NCI-H2107 treated with DMSO at 0.1 percent for 48 hours (cell line): ENCODE results near the gene SPIRE1.
"Not testable (repeated sequence)": the region's sequence is repeated elsewhere in the genome, so short reads cannot be mapped to it uniquely, and the experiment has no call there.

Source experiments
- DNase-seq: peaks from one replicate; lab custom pipeline; 2025; ENCODE audit not compliant: unreplicated experiment; lab: John Stamatoyannopoulos, UW

The SPIRE1 gene

DNA sequence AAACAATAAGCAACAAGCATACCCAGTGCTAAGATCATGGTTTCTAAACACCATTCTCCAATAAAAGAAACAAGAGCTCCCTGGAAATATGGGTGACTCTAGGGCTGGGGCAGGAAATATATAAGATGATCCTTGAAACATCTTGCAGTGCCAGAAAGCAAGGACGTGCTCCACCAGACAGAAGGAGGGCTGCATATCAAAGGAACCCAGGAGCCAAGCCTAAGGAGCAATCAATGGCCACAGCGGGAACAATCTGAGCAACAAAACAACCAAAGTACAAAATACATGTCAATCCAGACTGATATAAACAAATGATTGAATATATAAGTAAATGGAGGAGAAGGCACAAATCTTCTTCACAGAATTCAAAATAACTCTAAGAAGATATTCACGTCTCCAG, 10.1 kb downstream of the SPIRE1 start:
- no peak for DNase-seq

DNA sequence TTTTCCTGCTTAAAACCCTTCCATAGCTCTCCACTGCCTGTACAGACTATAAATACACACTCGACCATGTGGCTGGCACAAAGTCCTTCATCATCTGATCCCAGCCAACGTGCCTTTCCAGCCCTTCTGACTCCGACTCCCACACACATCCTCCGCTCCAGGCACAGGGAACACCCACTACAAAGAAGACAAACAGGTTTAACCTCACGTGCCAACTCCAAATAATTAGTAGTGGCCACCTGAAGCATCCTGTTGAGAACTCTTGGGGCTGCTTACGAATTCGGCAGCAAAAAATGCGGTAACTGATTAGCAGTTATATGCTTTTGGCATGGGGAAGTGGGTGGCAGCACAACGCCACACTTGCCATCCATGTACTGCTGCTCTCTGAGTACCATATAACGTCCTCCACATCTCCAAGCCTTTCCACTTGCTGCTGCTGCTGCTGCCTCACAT, 12.1 kb downstream of the SPIRE1 start:
- no peak for DNase-seq

DNA sequence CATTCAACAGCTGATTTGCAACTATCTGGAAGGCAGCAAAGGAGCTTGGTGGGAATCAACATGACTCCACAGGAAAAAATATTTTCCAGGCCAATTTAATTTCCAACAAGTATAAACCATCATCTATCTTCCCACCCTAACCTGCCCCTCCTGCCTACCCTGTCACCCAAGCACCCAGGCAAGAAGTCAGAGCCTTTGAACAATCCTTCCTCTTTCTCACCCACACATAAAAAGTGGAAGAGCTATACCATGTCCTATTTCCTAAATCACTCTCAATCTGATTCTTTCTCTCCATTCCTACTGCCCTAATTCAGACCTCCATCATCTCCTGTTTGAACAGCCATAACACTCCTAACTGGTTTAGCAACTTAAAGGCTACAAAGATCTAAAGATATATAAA, 12.7 kb downstream of the SPIRE1 start:
- no peak for DNase-seq

DNA sequence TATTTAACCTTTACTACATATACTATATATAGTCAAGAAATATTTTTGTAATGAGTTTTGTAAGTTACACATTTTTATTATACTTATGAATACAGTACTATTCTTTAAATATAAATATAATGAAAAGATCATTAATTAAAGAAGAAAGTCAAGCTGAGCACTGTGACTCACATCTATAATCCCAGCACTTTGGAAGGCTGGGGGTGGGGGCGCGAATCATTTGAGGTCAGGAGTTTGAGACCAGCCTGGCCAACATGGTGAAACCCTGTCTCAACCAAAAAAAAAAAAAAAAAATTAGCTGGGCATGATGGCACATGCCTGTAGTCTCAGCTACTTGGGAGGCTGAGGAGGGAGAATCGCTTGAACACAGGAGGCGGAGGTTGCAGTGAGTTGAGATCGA, 14.2 kb downstream of the SPIRE1 start:
- DNase-seq = not testable (repeated sequence)

DNA sequence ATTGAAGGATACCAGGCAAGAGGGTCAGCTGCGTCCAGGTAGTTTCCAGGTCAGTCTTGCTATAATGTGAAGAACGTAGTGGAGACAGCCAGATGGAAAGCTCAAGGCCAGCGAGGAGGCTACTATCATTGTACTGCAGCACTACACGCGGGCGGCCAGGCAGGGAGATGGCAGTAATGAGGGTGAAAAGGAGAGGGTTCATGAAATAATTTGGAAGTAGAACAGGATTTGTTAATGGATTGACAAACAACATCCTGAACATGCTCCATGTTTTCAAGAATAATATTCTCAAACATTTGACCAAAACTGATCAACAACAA, 17.1 kb downstream of the SPIRE1 start:
- DNase-seq = no peak

DNA sequence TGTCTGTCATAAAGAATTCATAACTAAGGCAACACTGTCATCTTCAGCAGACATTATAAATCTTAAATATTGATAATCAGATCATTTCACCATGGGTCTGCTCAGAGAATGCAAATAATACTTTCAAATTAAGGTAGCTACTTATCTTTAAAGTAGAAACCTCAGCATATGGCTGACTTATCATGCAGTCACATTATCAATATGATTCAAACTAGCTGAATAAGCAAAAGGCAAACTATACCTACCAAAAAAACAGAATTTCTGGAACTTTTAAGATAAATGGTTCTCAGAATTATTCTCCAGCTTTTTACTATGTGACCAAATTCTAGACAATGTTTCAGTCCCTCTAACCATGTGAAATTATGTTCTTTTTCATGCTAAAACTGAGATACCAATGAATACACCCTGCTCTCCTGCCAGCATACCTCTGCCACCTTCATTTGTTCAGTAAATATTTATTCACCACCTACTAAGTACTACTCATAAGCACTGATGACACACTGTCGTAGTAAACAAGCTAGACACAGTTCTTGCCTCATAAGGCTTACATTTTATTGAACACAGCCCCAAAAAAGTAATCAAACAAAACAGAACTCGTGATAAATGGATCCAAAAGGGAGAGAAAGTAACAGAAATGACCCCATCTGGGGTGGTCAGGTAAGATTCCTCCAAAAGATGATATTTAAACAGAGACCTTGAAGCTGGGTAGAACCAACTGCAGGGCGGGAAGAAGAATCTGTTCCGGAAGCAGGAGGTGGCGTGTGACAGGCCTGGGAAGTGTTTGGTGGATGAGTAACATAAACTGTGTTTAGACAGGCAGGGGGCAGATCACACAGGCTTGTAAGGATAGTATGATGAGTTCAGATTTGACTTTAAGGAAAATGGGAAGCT, 17.7 kb downstream of the SPIRE1 start:
- DNase-seq = no peak

DNA sequence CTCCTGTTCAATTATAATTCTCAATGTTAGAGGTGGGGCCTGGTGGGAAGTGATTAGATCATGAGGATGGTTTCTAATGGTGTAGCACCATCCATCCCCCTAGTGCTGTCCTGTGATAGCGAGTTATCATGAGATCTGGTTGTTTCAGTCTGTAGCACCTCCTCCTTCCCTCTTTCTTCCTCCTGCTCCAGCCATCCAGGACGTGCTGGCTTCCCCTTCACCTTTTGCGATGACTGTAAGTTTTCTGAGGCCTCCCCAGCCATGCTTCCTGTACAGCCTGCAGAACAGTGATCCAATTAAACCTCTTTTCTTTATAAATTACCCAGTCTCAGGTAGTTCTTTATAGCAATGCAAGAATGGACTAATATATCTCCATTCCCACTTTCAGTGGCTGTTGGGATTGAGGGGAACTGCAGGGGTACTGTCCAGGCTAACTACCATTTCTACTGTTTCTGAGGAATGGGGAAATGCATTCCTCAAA, 19.2 kb downstream of the SPIRE1 start:
- DNase-seq = no peak

DNA sequence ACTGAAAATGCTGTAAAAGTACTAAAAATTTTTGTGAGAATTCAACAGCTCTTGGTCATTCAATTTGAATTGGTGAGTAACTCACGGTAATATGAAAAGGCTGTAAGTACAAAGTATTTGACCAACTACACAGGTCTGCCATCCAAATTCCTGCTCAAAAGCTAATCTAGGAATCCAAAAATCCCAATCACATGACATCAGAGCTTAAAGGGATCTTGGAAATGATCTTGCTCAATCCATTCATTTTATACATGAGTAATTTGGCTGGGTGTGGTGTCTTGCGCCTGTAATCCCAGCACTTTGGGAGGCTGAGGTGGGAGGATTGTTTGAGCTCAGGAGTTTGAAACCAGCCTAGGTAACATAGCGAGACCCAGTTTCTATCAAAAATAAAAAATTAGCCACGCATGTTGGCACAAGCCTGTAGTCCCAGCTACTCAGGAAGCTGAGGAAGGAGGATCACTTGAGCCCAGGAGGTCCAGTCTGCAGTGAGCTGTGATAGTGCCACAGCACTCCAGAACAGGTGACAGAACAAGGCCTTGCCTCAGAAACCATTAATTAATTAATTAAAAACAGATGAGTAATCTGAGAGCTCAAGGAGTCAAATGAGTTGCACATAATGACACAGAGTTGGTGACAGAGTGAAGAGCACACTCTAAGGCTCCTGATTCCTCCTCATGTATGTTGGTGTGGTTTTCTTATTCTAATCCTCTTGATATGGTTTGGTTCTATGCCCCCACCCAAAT, 19.8 kb downstream of the SPIRE1 start:
- DNase-seq = no peak

DNA sequence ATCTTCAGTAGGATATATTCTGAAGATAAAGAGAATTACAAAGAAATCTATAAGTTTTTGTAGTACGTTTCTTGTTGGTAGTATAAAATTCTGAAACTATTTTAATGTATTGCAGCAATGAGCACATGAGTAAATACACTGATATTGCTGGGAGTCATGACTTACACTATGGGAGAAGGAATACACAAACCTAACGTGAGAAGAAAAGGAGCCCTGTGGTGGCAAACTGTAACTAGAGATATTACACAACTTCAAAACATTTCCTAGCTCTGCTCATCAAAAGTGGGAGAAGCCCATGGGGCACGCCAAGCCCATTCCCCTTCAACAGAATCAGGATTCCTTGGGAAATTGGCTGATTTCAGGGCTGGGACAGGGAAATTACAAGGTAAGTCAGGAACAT, 20.5 kb downstream of the SPIRE1 start:
- no peak for DNase-seq

DNA sequence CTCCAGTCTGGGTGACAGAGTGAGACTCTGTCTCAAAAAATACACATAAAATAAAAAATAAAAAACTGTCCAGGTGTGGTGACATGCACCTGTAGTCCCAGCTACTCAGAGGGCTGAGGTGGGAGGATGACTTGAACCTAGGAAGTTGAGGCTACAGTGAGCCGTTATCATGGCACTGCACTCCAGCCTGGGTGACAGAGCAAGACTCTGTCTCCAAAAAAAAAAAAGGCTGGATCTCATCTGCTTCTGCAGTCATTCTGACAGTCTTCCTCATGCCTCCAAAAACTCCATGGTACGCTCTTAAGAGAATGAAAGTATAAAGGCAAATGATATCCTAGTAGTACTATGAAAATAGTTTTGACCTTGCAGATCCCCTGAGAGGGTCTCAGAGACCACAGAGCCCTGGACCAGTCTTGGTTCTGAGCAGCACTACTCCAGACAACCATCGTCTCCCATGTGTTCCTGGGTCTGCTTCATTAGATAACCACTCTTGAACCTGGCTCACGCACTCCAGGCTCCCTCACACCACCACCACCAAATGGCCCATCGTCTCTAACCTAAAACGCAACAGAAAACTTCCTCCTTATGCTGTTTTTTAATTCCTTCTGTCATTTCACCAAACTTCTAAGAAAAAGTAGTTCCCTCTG, 26.0 kb downstream of the SPIRE1 start:
- no peak for DNase-seq

DNA sequence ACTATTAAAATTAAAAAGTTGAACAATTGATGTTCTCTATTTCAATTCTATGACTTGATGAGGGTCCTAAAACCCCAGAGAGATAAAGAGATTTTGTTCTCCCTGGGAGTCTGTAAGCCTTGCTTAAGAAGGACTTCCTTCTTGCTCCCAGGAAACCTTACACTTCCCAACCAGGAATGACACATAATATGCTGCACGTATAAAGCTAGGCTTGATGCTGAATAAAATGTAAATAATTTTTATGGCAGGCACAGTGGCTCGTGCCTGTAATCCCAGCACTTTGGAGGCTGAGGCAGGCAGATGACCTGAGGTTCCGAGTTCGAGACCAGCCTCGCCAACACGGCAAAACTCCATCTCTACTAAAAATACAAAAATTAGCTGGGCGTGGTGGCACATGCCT, 27.8 kb downstream of the SPIRE1 start:
- DNase-seq = no peak

DNA sequence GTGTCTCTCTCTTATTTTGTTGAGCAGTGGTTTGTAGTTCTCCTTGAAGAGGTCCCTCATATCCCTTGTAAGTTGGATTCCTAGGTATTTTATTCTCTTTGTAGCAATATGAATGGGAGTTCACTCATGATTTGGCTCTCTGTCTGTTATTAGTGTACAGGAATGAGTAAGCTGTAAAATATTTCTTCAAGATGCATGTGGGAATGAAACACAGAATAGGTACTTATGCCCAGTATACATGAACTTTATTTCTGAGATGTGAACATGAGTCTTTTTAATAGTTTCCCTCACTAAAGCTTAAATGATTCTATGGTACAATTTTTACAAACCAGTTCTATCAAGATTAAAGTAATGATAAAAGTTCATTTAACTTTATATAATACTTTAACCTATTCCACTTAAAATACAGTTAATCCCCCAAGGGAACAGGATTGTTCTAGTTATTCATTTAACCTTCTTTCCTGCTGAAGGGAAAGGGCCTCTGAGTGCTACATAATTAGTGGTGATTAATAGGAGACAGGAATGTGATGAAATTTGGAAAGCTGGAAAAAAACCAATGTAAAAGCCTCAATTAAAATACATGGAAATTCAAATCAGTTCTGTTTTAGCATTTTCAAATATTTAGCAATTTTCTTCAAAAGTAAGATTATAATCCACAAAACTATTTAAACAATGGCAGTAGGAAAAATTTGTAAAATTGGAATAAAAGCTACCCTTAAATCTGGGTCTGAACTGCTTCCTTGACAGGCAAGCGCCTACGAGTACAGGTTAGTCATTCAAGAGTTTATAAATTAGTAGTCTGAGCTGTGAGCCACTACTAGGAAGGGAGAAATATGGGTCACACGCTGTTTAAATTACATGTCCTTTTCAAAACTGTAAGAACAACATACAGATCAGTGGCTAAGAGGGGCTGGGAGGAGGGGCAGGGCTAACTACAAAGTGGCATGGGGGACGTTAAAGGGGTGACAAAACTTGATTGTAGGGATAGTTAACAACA, 28.9 kb downstream of the SPIRE1 start:
- DNase-seq = no peak

DNA sequence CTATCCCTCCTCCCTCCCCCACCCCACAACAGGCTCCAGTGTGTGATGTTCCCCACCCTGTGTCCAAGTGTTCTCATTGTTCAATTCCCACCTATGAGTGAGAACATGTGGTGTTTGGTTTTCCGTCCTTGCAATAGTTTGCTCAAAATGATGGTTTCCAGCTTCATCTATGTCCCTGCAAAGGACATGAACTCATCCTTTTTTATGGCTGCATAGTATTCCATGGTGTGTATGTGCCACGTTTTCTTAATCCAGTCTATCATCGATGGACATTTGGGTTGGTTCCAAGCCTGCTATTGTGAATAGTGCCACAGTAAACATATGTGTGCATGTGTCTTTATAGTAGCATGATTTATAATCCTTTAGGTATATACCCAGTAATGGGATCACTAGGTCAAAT, 30.7 kb downstream of the SPIRE1 start:
- not testable (repeated sequence) for DNase-seq

DNA sequence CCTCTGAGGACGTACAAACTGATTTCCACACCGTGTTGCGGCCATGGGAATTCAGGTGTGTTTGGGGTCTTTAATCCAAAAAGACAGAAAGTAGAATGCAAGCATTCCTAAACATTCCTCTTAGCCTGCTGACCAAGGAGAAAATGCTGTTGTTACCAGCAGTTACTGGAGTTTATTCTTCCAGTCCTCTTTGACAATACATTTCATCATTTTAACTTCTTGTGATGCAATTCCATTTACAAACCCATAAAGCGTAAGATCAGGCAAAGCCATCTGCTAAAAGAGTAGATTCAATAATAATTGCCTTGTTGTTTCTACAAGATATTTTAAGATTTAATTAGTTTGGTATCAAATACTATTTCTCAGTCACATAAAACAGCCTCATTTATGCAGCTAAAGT, 32.7 kb downstream of the SPIRE1 start:
- DNase-seq = no peak

DNA sequence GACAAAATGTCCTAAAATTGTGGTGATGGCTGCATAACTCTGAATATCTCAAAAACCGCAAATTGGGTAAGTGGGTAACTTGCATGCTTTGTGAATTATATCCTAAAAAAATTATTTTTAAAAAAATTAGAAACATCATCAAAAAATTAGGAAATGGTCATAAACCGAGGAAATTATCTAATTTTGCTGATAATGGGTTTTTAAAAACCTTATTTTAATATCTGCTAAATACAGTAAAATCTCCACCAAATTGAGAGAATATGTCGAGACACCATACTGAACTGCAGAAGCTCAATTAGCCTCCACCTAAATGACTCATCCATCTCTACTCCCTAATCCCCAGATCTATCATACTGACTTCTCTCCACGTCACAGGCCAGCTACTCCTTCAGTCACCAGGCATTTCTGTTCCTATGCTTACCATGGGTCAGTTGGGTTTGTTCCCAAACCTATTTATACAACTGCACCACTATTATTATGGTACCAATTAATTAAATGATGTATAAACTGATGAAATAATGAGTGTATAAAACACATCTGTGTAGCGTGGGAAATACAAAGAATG, 36.1 kb downstream of the SPIRE1 start:
- no peak for DNase-seq

DNA sequence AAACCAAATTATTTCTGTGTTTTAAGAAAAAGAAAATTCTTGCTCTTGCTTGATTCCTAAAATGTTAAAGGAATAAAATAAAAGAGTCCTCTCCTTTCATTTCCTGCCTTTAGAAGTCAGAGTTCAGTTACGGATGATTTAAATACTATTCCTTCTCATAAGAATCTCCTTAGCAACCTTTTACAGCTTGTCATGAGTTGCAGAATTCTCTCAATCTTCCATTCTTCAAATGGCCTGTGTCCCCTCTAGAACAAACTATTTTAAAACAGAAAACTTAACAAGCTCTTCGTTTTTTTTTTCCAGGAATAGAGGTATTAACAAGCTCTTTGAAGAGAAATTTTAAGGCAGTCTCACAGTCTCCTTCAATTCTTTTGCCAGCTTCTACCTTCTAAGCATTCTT, 42.2 kb downstream of the SPIRE1 start:
- no peak for DNase-seq

DNA sequence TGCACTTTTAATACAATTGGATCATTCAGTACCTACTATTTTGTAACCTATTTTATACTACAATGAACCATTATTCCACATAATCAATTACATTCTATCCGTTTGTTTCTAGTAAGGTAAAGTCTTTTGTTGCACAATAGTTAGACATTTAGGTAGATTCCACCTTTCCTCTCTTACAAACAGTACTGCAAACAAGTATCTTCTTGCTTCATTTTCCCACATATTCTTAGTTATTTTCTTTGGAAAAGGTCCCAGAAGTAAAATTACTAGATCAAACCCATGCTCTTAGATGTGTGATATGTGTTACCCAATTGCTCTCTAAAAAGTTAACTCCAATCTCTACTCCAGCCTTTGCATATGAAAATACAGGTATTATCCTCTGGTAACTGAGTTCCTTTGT, 49.6 kb downstream of the SPIRE1 start:
- DNase-seq = no peak

DNA sequence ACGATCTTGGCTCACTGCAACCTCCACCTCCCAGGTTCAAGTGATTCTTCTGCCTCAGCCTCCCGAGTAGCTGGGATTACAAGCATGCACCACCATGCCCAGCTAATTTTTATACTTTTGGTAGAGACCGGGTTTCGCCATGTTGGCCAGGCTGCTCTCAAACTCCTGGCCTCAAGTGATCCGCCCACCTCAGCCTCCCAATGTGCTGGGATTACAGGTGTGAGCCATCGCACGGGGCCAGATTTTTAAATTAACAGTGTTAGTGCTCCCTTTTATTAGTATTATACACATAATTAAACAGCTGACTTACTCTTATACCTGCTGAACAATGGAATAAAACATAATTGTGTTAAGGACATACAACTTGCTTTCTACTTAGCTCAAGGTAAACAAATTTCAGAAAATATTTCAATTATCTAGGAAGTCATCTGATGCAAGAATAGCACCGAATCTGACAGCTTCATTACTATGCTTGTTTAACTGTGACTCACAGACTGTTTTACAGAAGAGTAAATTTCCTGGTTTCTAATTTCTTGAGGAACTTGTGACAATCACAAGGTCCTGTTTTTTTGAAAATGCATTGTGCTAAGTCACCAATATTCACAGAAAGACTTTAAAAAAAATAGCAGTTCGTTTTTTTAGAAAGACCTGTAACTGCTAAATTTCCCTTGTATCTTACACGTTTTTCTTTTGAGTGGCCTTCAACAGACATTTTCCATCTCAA, 51.2 kb downstream of the SPIRE1 start:
- no peak for DNase-seq

DNA sequence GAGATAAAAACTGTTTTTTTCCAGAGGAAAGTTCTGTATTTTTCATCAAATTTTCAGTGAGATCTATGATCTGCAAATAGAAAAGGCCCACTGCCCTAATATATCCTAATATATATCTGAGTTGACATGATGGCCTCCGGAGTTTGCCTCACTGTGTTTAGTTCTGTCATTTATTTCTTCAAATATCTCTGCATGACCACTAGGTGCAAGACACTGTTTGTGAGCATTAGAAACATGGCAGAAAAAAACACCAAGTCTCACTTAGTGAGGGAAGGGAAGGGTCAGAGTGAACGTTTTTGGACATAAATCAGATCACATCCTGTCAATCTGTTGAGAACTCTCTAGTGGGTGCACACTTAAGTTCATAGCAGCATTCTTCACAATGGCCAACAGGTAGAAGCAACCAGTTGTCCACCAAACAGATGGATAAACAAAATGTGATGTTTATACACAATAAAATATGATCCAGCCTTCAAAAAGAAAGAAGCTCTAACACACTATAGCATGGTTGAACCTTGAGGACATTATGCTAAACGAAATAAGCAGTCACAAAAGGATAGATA, 53.4 kb downstream of the SPIRE1 start:
- no peak for DNase-seq
